22Rv1 (cell line): ENCODE data around the gene QKI.

Experiments
- ZFX ChIP-seq: fragments of 450-650 bp; IDR thresholded peaks from 2 replicates; pipeline ENCODE4 v1.6.1; 2017; ENCODE audit warnings: antibody characterized with exemption, borderline replicate concordance
- TF ChIP-seq, protein P1 (sequence below): fragments of 450-650 bp; IDR thresholded peaks from 2 replicates; pipeline ENCODE4 v1.5.1; 2017; ENCODE audit warnings: mild to moderate bottlenecking

GRCh38 chr6:163376187-163376586, 38.3 kb upstream of the QKI start:
- TF ChIP-seq, protein P1, sequence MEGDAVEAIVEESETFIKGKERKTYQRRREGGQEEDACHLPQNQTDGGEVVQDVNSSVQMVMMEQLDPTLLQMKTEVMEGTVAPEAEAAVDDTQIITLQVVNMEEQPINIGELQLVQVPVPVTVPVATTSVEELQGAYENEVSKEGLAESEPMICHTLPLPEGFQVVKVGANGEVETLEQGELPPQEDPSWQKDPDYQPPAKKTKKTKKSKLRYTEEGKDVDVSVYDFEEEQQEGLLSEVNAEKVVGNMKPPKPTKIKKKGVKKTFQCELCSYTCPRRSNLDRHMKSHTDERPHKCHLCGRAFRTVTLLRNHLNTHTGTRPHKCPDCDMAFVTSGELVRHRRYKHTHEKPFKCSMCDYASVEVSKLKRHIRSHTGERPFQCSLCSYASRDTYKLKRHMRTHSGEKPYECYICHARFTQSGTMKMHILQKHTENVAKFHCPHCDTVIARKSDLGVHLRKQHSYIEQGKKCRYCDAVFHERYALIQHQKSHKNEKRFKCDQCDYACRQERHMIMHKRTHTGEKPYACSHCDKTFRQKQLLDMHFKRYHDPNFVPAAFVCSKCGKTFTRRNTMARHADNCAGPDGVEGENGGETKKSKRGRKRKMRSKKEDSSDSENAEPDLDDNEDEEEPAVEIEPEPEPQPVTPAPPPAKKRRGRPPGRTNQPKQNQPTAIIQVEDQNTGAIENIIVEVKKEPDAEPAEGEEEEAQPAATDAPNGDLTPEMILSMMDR: no peak
- no peak for TF ChIP-seq ZFX
